A673 (cell line): ENCODE data around the gene OAS2. TPM values are rescaled to one million over a fixed set of nuclear protein-coding genes. Genes with fewer than 3 reads are reported as not detected.

Experiments used
- BruUV-seq: library from RNA; stranded (reverse); fragments of 400-500 nt; replicated peaks from 2 replicates; lab custom pipeline; 2021; lab: Mats Ljungman, UMichigan
- CTCF ChIA-PET: fragments of 300-600 bp; sonication (Branson Sonifier 250); formaldehyde crosslinking; loops from one replicate; lab custom pipeline; 2022; ENCODE audit warnings: antibody characterized with exemption; lab: Charles Lee
- POLR2A ChIA-PET: fragments of 300-600 bp; sonication (Branson Sonifier 250); formaldehyde crosslinking; loops from one replicate; lab custom pipeline; 2022; ENCODE audit warnings: antibody characterized with exemption; ENCODE audit not compliant: low non-redundant PET; lab: Charles Lee
- DNase-seq: peaks from one replicate; pipeline ENCODE4 v3.0.0-alpha.2; 2015; ENCODE audit warnings: low spot score
- H3K27ac ChIP-seq: fragments of 200-600 bp; sonication (generic); 2 replicates; pipeline ENCODE4 v1.5.1; 2016; ENCODE audit warnings: mixed run types, low read depth, mild to moderate bottlenecking, mixed read lengths, antibody characterized with exemption, low read length; ENCODE audit not compliant: poor library complexity, severe bottlenecking
- H3K27me3 ChIP-seq: fragments of 200-600 bp; sonication (generic); replicated peaks from 2 replicates; pipeline ENCODE4 v1.6.1; 2017; ENCODE audit warnings: mixed run types, low read depth, mild to moderate bottlenecking, mixed read lengths, antibody characterized with exemption, low read length; ENCODE audit not compliant: insufficient read depth, poor library complexity
- H3K36me3 ChIP-seq: fragments of 200-600 bp; sonication (generic); 2 replicates; pipeline ENCODE4 v1.6.1; 2016; ENCODE audit warnings: mixed run types, mild to moderate bottlenecking, mixed read lengths, antibody characterized with exemption, low read length; ENCODE audit not compliant: insufficient read depth, poor library complexity, severe bottlenecking
- H3K4me1 ChIP-seq: fragments of 200-600 bp; sonication (generic); 2 replicates; pipeline ENCODE4 v1.6.1; 2017; ENCODE audit warnings: mixed run types, mild to moderate bottlenecking, mixed read lengths, antibody characterized with exemption, low read length; ENCODE audit not compliant: insufficient read depth, poor library complexity, severe bottlenecking
- H3K4me3 ChIP-seq: fragments of 200-600 bp; sonication (generic); 2 replicates; pipeline ENCODE4 v1.5.1; 2016; ENCODE audit warnings: low read depth, mixed run types, mild to moderate bottlenecking, mixed read lengths, low read length; ENCODE audit not compliant: poor library complexity, severe bottlenecking
- H3K9me3 ChIP-seq: fragments of 200-600 bp; sonication (generic); 2 replicates; pipeline ENCODE4 v1.6.1; 2016; ENCODE audit warnings: mixed run types, low read depth, mild to moderate bottlenecking, mixed read lengths, antibody characterized with exemption, low read length; ENCODE audit not compliant: poor library complexity, severe bottlenecking
- EZH2 ChIP-seq: fragments of 200-600 bp; sonication (generic); IDR thresholded peaks from 2 replicates; pipeline ENCODE4 v1.6.1; 2017; ENCODE audit warnings: borderline replicate concordance, low read depth, mild to moderate bottlenecking, mixed read lengths, antibody characterized with exemption, low read length; ENCODE audit not compliant: poor library complexity, severe bottlenecking
- intact Hi-C: fragments of 100-400 bp; cut with micrococcal nuclease; formaldehyde crosslinking; loops from one replicate; pipeline ENCODE4 v1.10.0; 2022; ENCODE audit not compliant: unreplicated experiment
- total RNA-seq: library from RNA; stranded (reverse); gene quantifications from 2 replicates; pipeline ENCODE4 v1.2.3, GENCODE V29; 2021
- TF ChIP-seq, protein P1 (sequence below): fragments of 300-800, 200-600 bp; sonication (generic); conservative IDR thresholded peaks from 2 replicates; pipeline ENCODE4 v1.5.1; 2017; ENCODE audit warnings: low read depth, mild to moderate bottlenecking, antibody characterized with exemption, low read length, moderate library complexity, mixed read lengths

OAS2 gene
- total RNA-seq, 1 experiment from 2014 or later = not detected

DNA sequence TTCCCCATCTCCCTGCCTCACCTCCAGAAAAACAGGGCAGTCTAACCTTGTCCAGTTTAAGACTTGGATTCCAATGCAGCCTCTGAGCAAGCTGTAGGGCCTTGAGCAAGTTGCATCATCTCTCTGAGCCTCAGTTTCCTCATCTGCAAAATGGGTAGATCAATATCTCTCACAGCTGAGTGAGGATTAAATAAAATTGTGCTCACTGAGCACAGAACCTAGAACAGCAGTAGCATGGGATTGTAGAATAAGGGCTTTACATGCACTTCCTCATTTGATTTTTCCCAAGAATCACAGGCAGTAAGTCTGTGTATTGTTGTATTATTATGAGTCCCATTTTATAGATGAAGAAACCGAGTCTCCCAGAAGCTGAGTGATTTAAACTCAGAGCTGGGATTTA lies 80.2 kb downstream of the OAS2 start:
- TF ChIP-seq, protein P1, sequence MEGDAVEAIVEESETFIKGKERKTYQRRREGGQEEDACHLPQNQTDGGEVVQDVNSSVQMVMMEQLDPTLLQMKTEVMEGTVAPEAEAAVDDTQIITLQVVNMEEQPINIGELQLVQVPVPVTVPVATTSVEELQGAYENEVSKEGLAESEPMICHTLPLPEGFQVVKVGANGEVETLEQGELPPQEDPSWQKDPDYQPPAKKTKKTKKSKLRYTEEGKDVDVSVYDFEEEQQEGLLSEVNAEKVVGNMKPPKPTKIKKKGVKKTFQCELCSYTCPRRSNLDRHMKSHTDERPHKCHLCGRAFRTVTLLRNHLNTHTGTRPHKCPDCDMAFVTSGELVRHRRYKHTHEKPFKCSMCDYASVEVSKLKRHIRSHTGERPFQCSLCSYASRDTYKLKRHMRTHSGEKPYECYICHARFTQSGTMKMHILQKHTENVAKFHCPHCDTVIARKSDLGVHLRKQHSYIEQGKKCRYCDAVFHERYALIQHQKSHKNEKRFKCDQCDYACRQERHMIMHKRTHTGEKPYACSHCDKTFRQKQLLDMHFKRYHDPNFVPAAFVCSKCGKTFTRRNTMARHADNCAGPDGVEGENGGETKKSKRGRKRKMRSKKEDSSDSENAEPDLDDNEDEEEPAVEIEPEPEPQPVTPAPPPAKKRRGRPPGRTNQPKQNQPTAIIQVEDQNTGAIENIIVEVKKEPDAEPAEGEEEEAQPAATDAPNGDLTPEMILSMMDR = no peak
- TF ChIP-seq EZH2 = no peak
- Histone ChIP-seq H3K4me3 (no peak overlapping the region), H3K9me3 (no peaks in the 10 kb centered on the region), H3K36me3 (no peaks in the 10 kb centered on the region), H3K27ac (no peak overlapping the region), H3K4me1 (no peaks in the 10 kb centered on the region), H3K27me3 (peaks cover 15% of the 10 kb centered on the region)
- ChIA-PET CTCF (no interaction called here), POLR2A (no interaction called here)
- no TSS peak for BruUV-seq
- no peak for DNase-seq
- intact Hi-C loops = loop anchor here (10.0 kb wide), 1 partner anchor 366 kb away; the partner anchor contains the start of gene SDSL

DNA sequence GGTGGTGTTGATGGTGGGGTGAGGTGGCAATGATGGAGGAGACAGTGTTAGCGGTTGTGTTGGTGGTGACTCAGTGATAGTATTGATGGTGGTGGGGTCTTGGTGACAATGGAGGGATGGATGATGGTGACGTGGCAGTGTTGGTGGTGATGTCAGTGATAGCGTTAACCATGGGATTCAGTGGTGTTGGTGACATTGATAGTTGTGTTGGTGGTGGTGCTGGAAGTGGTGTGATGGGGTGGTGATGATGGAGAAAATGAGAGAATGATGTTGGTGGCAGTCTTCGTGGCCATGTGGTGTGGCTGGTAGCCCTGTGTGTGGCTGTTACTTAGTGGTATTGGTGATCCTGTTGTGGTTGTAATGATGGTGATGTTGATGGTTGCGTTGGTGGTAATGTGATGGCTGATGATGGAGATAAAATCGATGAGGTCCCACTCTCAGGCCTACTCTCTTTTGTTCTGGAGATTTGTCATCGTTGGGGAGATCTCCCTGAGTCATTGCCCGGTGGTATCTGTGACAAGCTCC lies 80.8 kb downstream of the OAS2 start:
- no peak for DNase-seq
- TF ChIP-seq, protein P1 = no peak
- no peak for TF ChIP-seq EZH2
- Histone ChIP-seq H3K4me3 (no peak overlapping the region), H3K36me3 (no peaks in the 10 kb centered on the region), H3K4me1 (no peaks in the 10 kb centered on the region), H3K27ac (no peak overlapping the region), H3K27me3 (peaks cover 15% of the 10 kb centered on the region), H3K9me3 (no peaks in the 10 kb centered on the region)
- BruUV-seq = no TSS peak
- CTCF ChIA-PET = no interaction called here
- intact Hi-C loops = loop anchor here (10.0 kb wide), 1 partner anchor 366 kb away; the partner anchor contains the start of gene SDSL
- POLR2A ChIA-PET = no interaction called here

DNA sequence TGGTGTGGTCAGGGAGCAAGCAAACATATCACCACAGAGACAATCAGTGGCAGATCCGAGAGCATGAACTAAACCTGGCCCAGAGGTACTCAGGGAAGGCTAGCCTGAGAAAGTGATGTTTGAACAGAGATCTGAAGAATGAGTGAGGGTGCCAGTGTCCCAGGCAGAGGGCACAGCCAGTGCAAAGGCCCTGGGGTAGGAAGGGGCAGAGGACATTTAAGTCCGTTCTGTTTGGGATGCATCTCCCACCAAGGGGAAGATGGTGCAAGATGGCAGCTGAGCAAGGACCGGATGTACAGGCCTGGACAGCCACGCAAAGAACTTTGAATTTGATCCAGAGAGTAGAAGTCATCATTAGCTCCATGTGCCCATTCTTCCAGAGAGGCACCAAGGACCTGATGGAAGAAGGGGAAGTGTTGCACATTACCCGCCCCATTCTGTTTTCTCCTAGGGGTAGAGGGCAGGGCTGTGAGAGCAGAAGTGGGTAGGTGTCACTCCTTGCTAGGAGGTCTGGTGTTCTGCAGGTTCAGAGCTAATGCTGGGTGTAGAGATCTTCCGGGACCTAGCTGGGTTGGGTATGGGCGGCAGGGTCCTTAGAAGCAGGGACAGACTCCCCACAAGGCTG lies 82.1 kb downstream of the OAS2 start:
- Histone ChIP-seq H3K4me3 (no peak overlapping the region), H3K27me3 (peaks cover 12% of the 10 kb centered on the region), H3K36me3 (no peaks in the 10 kb centered on the region), H3K27ac (no peak overlapping the region), H3K4me1 (no peaks in the 10 kb centered on the region), H3K9me3 (no peaks in the 10 kb centered on the region)
- no peak for DNase-seq
- ChIA-PET POLR2A (no interaction called here), CTCF (no interaction called here)
- BruUV-seq = no TSS peak
- no peak for TF ChIP-seq EZH2
- TF ChIP-seq, protein P1 = no peak
- intact Hi-C loops = no loop called here
